K562 (cell line): ENCODE measurements around the gene CCND3. TPM values are rescaled to one million over a fixed set of nuclear protein-coding genes. Genes with fewer than 3 reads are reported as not detected.

ENCODE experiments used
- polyA plus RNA-seq, 8 experiments: library from polyadenylated mRNA; depleted of rRNA in 4 of 8; stranded (reverse) in 5 of 8; unstranded in 3 of 8; fragments of >200 nt; fragmentation: Nextera tagmentation in 2 of 8; fragmentation: Illumina TruSeq in 1 of 8; extraction: Ambion mirVana in 2 of 8; extraction: Trizol in 1 of 8; gene quantifications; 2 replicates each; pipeline versions ENCODE4 v1.2.1 to v1.2.3, GENCODE V29; 2011 to 2014; ENCODE audit warnings: inconsistent platforms in 1 of 8, missing spikeins in 1 of 8
- small RNA-seq: library from RNA; depleted of rRNA; stranded (forward); fragments of <200 nt; gene quantifications from one replicate; pipeline ENCODE3, GENCODE V24; 2014
- total RNA-seq, 7 experiments: library from RNA; depleted of rRNA in 6 of 7; stranded (reverse); fragments of >200 nt in 6 of 7; fragmentation: Illumina TruSeq in 2 of 7; extraction: Trizol in 2 of 7; gene quantifications; 2 replicates each; pipeline versions ENCODE4 v1.2.1 to v1.2.3, GENCODE V29; 2011 to 2021; ENCODE audit warnings: low replicate concordance in 1 of 7

CCND3 gene
- total and polyA plus RNA-seq, 9 of the 15 experiments (the other 6 are each of a cell fraction or from before 2014, with no cell fraction given), result 21.5 to 204 (median 97.4) TPM

Small RNA genes lying within 50 kb of the gene (small RNA-seq; reads per million reads assigned to genes)
- not detected for gene RF00019

Other genes with a start within 250 kb of the CCND3 start
Only the 7 nearest of the 11 such genes appear.
- gene FRS3, start 161.9 kb downstream of the CCND3 start, total RNA-seq (2014; rRNA removed), result 1.7 and 3.1 TPM in 2 replicates
- gene FRS3, start 161.9 kb downstream of the CCND3 start, total RNA-seq (2014; rRNA removed; fragmentation: Illumina TruSeq; extraction: Trizol), result 0.45 and 1.0 TPM in 2 replicates
- 1.1 and 1.8 TPM in 2 replicates for gene FRS3, start 161.9 kb downstream of the CCND3 start, total RNA-seq (2015; rRNA removed; fragmentation: Illumina TruSeq; extraction: Trizol)
- 3.1 and 3.3 TPM in 2 replicates for gene FRS3, start 161.9 kb downstream of the CCND3 start, total RNA-seq (2021)
- 3.0 and 4.2 TPM in 2 replicates for gene FRS3, start 161.9 kb downstream of the CCND3 start, polyA plus RNA-seq (2011; rRNA removed)
- gene FRS3, start 161.9 kb downstream of the CCND3 start, polyA plus RNA-seq (2014; fragmentation: Illumina TruSeq; extraction: Trizol), result 1.6 and 3.0 TPM in 2 replicates
- under 1 TPM; 0.03 to 0.06 TPM for gene FRS3, start 161.9 kb downstream of the CCND3 start, polyA plus RNA-seq (2014; fragmentation: Nextera tagmentation; extraction: Ambion mirVana)
- gene FRS3, start 161.9 kb downstream of the CCND3 start, polyA plus RNA-seq (2014; rRNA removed), result 3.4 and 3.7 TPM in 2 replicates
- 1.3 TPM in 1 of 2 replicates, not detected in the other for gene PRICKLE4, start 161.0 kb downstream of the CCND3 start, total RNA-seq (2014; rRNA removed)
- gene PRICKLE4, start 161.0 kb downstream of the CCND3 start, total RNA-seq (2014; rRNA removed; fragmentation: Illumina TruSeq; extraction: Trizol), result not detected in 2 replicates
- not detected in 2 replicates for gene PRICKLE4, start 161.0 kb downstream of the CCND3 start, total RNA-seq (2015; rRNA removed; fragmentation: Illumina TruSeq; extraction: Trizol)
- gene PRICKLE4, start 161.0 kb downstream of the CCND3 start, total RNA-seq (2021), result 0.20 and 0.87 TPM in 2 replicates
- gene PRICKLE4, start 161.0 kb downstream of the CCND3 start, polyA plus RNA-seq (2011; rRNA removed), result 0.32 and 0.54 TPM in 2 replicates
- not detected in 2 replicates for gene PRICKLE4, start 161.0 kb downstream of the CCND3 start, polyA plus RNA-seq (2014; fragmentation: Illumina TruSeq; extraction: Trizol)
- gene PRICKLE4, start 161.0 kb downstream of the CCND3 start, polyA plus RNA-seq (2014; fragmentation: Nextera tagmentation; extraction: Ambion mirVana), result not detected
- gene PRICKLE4, start 161.0 kb downstream of the CCND3 start, polyA plus RNA-seq (2014; rRNA removed), result 0.27 and 1.7 TPM in 2 replicates
- 377 and 380 TPM in 2 replicates for gene TOMM6, start 154.1 kb downstream of the CCND3 start, total RNA-seq (2014; rRNA removed)
- 754 and 831 TPM in 2 replicates for gene TOMM6, start 154.1 kb downstream of the CCND3 start, total RNA-seq (2014; rRNA removed; fragmentation: Illumina TruSeq; extraction: Trizol)
- gene TOMM6, start 154.1 kb downstream of the CCND3 start, total RNA-seq (2015; rRNA removed; fragmentation: Illumina TruSeq; extraction: Trizol), result 736 and 780 TPM in 2 replicates
- 677 and 726 TPM in 2 replicates for gene TOMM6, start 154.1 kb downstream of the CCND3 start, total RNA-seq (2021)
- gene TOMM6, start 154.1 kb downstream of the CCND3 start, polyA plus RNA-seq (2011; rRNA removed), result 955 and 1,065 TPM in 2 replicates
- 1,747 and 2,097 TPM in 2 replicates for gene TOMM6, start 154.1 kb downstream of the CCND3 start, polyA plus RNA-seq (2014; fragmentation: Illumina TruSeq; extraction: Trizol)
- 1,000 to 10,000 TPM; 1,746 to 1,760 TPM for gene TOMM6, start 154.1 kb downstream of the CCND3 start, polyA plus RNA-seq (2014; fragmentation: Nextera tagmentation; extraction: Ambion mirVana)
- gene TOMM6, start 154.1 kb downstream of the CCND3 start, polyA plus RNA-seq (2014; rRNA removed), result 1,029 and 1,276 TPM in 2 replicates
- gene USP49, start 46.4 kb downstream of the CCND3 start, total RNA-seq (2014; rRNA removed), result 3.9 and 4.3 TPM in 2 replicates
- gene USP49, start 46.4 kb downstream of the CCND3 start, total RNA-seq (2014; rRNA removed; fragmentation: Illumina TruSeq; extraction: Trizol), result 6.5 and 7.3 TPM in 2 replicates
- 4.2 and 4.7 TPM in 2 replicates for gene USP49, start 46.4 kb downstream of the CCND3 start, total RNA-seq (2015; rRNA removed; fragmentation: Illumina TruSeq; extraction: Trizol)
- 6.9 and 9.1 TPM in 2 replicates for gene USP49, start 46.4 kb downstream of the CCND3 start, total RNA-seq (2021)
- 9.7 and 9.9 TPM in 2 replicates for gene USP49, start 46.4 kb downstream of the CCND3 start, polyA plus RNA-seq (2011; rRNA removed)
- gene USP49, start 46.4 kb downstream of the CCND3 start, polyA plus RNA-seq (2014; fragmentation: Illumina TruSeq; extraction: Trizol), result 7.7 and 8.5 TPM in 2 replicates
- gene USP49, start 46.4 kb downstream of the CCND3 start, polyA plus RNA-seq (2014; fragmentation: Nextera tagmentation; extraction: Ambion mirVana), result 1 to 10 TPM; 1.0 to 1.6 TPM
- gene USP49, start 46.4 kb downstream of the CCND3 start, polyA plus RNA-seq (2014; rRNA removed), result 7.8 and 8.3 TPM in 2 replicates
- gene MED20, start 20.7 kb downstream of the CCND3 start, total RNA-seq (2014; rRNA removed), result 27.3 and 33.6 TPM in 2 replicates
- gene MED20, start 20.7 kb downstream of the CCND3 start, total RNA-seq (2014; rRNA removed; fragmentation: Illumina TruSeq; extraction: Trizol), result 44.6 and 45.7 TPM in 2 replicates
- 36.7 and 38.1 TPM in 2 replicates for gene MED20, start 20.7 kb downstream of the CCND3 start, total RNA-seq (2015; rRNA removed; fragmentation: Illumina TruSeq; extraction: Trizol)
- 46.0 and 46.5 TPM in 2 replicates for gene MED20, start 20.7 kb downstream of the CCND3 start, total RNA-seq (2021)
- 57.6 and 60.0 TPM in 2 replicates for gene MED20, start 20.7 kb downstream of the CCND3 start, polyA plus RNA-seq (2011; rRNA removed)
- gene MED20, start 20.7 kb downstream of the CCND3 start, polyA plus RNA-seq (2014; fragmentation: Illumina TruSeq; extraction: Trizol), result 48.8 and 58.2 TPM in 2 replicates
- gene MED20, start 20.7 kb downstream of the CCND3 start, polyA plus RNA-seq (2014; fragmentation: Nextera tagmentation; extraction: Ambion mirVana), result 10 to 100 TPM; 63.8 to 80.9 TPM
- 30.4 and 32.1 TPM in 2 replicates for gene MED20, start 20.7 kb downstream of the CCND3 start, polyA plus RNA-seq (2014; rRNA removed)
- gene BYSL, start 20.3 kb downstream of the CCND3 start, total RNA-seq (2014; rRNA removed), result 53.4 and 65.4 TPM in 2 replicates
- 28.9 and 36.2 TPM in 2 replicates for gene BYSL, start 20.3 kb downstream of the CCND3 start, total RNA-seq (2014; rRNA removed; fragmentation: Illumina TruSeq; extraction: Trizol)
- 49.1 and 52.1 TPM in 2 replicates for gene BYSL, start 20.3 kb downstream of the CCND3 start, total RNA-seq (2015; rRNA removed; fragmentation: Illumina TruSeq; extraction: Trizol)
- gene BYSL, start 20.3 kb downstream of the CCND3 start, total RNA-seq (2021), result 90.6 and 92.3 TPM in 2 replicates
- gene BYSL, start 20.3 kb downstream of the CCND3 start, polyA plus RNA-seq (2011; rRNA removed), result 70.0 and 70.2 TPM in 2 replicates
- gene BYSL, start 20.3 kb downstream of the CCND3 start, polyA plus RNA-seq (2014; fragmentation: Illumina TruSeq; extraction: Trizol), result 67.7 and 73.2 TPM in 2 replicates
- gene BYSL, start 20.3 kb downstream of the CCND3 start, polyA plus RNA-seq (2014; fragmentation: Nextera tagmentation; extraction: Ambion mirVana), result 10 to 100 TPM; 22.2 to 25.8 TPM
- gene BYSL, start 20.3 kb downstream of the CCND3 start, polyA plus RNA-seq (2014; rRNA removed), result 68.2 and 90.7 TPM in 2 replicates
- gene TAF8, start 108.7 kb upstream of the CCND3 start, total RNA-seq (2014; rRNA removed), result 37.8 and 45.6 TPM in 2 replicates
- gene TAF8, start 108.7 kb upstream of the CCND3 start, total RNA-seq (2014; rRNA removed; fragmentation: Illumina TruSeq; extraction: Trizol), result 41.0 and 43.8 TPM in 2 replicates
- gene TAF8, start 108.7 kb upstream of the CCND3 start, total RNA-seq (2015; rRNA removed; fragmentation: Illumina TruSeq; extraction: Trizol), result 29.4 and 32.3 TPM in 2 replicates
- gene TAF8, start 108.7 kb upstream of the CCND3 start, total RNA-seq (2021), result 49.1 and 51.4 TPM in 2 replicates
- gene TAF8, start 108.7 kb upstream of the CCND3 start, polyA plus RNA-seq (2011; rRNA removed), result 52.8 and 57.2 TPM in 2 replicates
- 49.2 and 52.6 TPM in 2 replicates for gene TAF8, start 108.7 kb upstream of the CCND3 start, polyA plus RNA-seq (2014; fragmentation: Illumina TruSeq; extraction: Trizol)
- gene TAF8, start 108.7 kb upstream of the CCND3 start, polyA plus RNA-seq (2014; fragmentation: Nextera tagmentation; extraction: Ambion mirVana), result 10 to 100 TPM; 58.9 to 84.0 TPM
- 57.1 and 60.3 TPM in 2 replicates for gene TAF8, start 108.7 kb upstream of the CCND3 start, polyA plus RNA-seq (2014; rRNA removed)